ENCODE measurements around the gene TIGD1. TPM values are rescaled to one million over a fixed set of nuclear protein-coding genes. Genes with fewer than 3 reads are reported as not detected.

TIGD1 gene
- polyA plus RNA-seq (2012; ENCODE audit: insufficient read depth, insufficient read length, low read depth), result 6.9 TPM

- Histone ChIP-seq H3K9me3 (no peaks in the 10 kb centered on the region), H3K4me1 (no peaks in the 10 kb centered on the region), H3K27me3 (no peaks in the 10 kb centered on the region), H3K36me3 (peaks cover 27% of the 10 kb centered on the region), H3K4me3 (ENCODE audit: low read depth, low read length) (peak within 1 kb of the TSS; percentile 78)
- DNase-seq, result peak; percentile 97
- peak; percentile 18 for TF ChIP-seq CTCF (IDR thresholded peaks at IDR 0.05; ENCODE audit: low read depth, low read length)
Measured at GRCh38 chr2:232550354-232551249, at the start of gene TIGD1, which contains the start of gene EIF4E2. Gene TIGD1, minus strand, starts transcription at chr2:232550557. Its CDS starts 675 bp downstream, at chr2:232549882. Gene EIF4E2, plus strand, starts transcription at chr2:232550689. Its CDS starts 36 bp downstream, at chr2:232550725.

- Histone ChIP-seq H3K4me1 (no peaks in the 10 kb centered on the region), H3K27me3 (no peaks in the 10 kb centered on the region; the same call in 1 of the 2 replicates), H3K9me3 (no peaks in the 10 kb centered on the region), H3K4me3 (ENCODE audit: low read depth, low read length) (no peak overlapping the region), H3K36me3 (no peaks in the 10 kb centered on the region)
- TF ChIP-seq CTCF (IDR thresholded peaks at IDR 0.05; ENCODE audit: low read depth, low read length), result no peak
- no peak for DNase-seq
Measured at GRCh38 chr2:232598293-232598692, 47.9 kb upstream of the TIGD1 start.

- Histone ChIP-seq H3K27me3 (no peaks in the 10 kb centered on the region), H3K4me1 (no peaks in the 10 kb centered on the region), H3K4me3 (ENCODE audit: low read depth, low read length) (no peak overlapping the region), H3K9me3 (no peaks in the 10 kb centered on the region), H3K36me3 (no peaks in the 10 kb centered on the region)
- no peak for DNase-seq
- no peak for TF ChIP-seq CTCF (IDR thresholded peaks at IDR 0.05; ENCODE audit: low read depth, low read length)
Measured at GRCh38 chr2:232597362-232598079, 47.2 kb upstream of the TIGD1 start.

GRCh38 chr2:232593982-232594381 lies 43.6 kb upstream of the TIGD1 start:
- DNase-seq, result no peak
- no peak overlapping the region for H3K4me3 ChIP-seq (ENCODE audit: low read depth, low read length)
- H3K27me3 ChIP-seq, result no peaks in the 10 kb centered on the region
- H3K4me1 ChIP-seq, result peaks cover 3% of the 10 kb centered on the region; the same call in 1 of the 2 replicates
- TF ChIP-seq CTCF (IDR thresholded peaks at IDR 0.05; ENCODE audit: low read depth, low read length), result no peak
- H3K9me3 ChIP-seq, result no peaks in the 10 kb centered on the region
- no peaks in the 10 kb centered on the region for H3K36me3 ChIP-seq

- H3K9me3 ChIP-seq, result no peaks in the 10 kb centered on the region
- no peaks in the 10 kb centered on the region for H3K27me3 ChIP-seq
- H3K4me1 ChIP-seq, result peaks cover 9% of the 10 kb centered on the region; the same call in 1 of the 2 replicates
- DNase-seq, result no peak
- no peak for TF ChIP-seq CTCF (IDR thresholded peaks at IDR 0.05; ENCODE audit: low read depth, low read length)
- H3K36me3 ChIP-seq, result no peaks in the 10 kb centered on the region
- no peak overlapping the region for H3K4me3 ChIP-seq (ENCODE audit: low read depth, low read length)
Measured at GRCh38 chr2:232592772-232593395, 42.5 kb upstream of the TIGD1 start.
